HFFc6 (cell line): ENCODE data around the gene MDN1. TPM values are rescaled to one million over a fixed set of nuclear protein-coding genes. Genes with fewer than 3 reads are reported as not detected.
"Not testable (repeated sequence)": the region's sequence is repeated elsewhere in the genome, so short reads cannot be mapped to it uniquely, and the experiment has no call there.

ENCODE experiments used
- DNase-seq: peaks from one replicate; pipeline ENCODE4 v3.0.0-alpha.2; 2018
- H3K27ac Mint-ChIP-seq: 2 replicates; pipeline ENCODE4 v1.8.0; 2020; ENCODE audit warnings: mild to moderate bottlenecking, mixed read lengths
- H3K27me3 Mint-ChIP-seq: 2 replicates; pipeline ENCODE4 v1.8.0; 2021; ENCODE audit warnings: mild to moderate bottlenecking, moderate library complexity, mixed read lengths; ENCODE audit not compliant: insufficient read depth
- H3K36me3 Mint-ChIP-seq: 2 replicates; pipeline ENCODE4 v1.8.0; 2021; ENCODE audit warnings: low read depth, mixed read lengths
- H3K4me1 Mint-ChIP-seq: 2 replicates; pipeline ENCODE4 v1.8.0; 2020; ENCODE audit warnings: low read depth, mixed read lengths
- H3K4me3 Mint-ChIP-seq: 2 replicates; pipeline ENCODE4 v1.8.0; 2020; ENCODE audit warnings: mild to moderate bottlenecking, moderate library complexity, mixed read lengths
- H3K9me3 Mint-ChIP-seq: 2 replicates; pipeline ENCODE4 v1.8.0; 2020; ENCODE audit warnings: mild to moderate bottlenecking, mixed read lengths
- total RNA-seq, 6 experiments: library from RNA; stranded (reverse); fragmentation: NEBNext Ultra II Directional; extraction: Animal tissue kit (Norgen Biotek cat#: 25700); gene quantifications; 2 replicates in 1 of 6; 3 replicates in 5 of 6; pipeline ENCODE4 v1.2.3, GENCODE V29; 2021
- TF ChIP-seq, protein P1 (sequence below): fragments of 200-600 bp; sonication (generic); IDR thresholded peaks from 2 replicates; pipeline ENCODE4 v1.5.0; 2021; ENCODE audit warnings: antibody characterized with exemption, mild to moderate bottlenecking

Gene MDN1
- total RNA-seq, 6 experiments from 2014 or later, result 17.4 to 25.4 (median 18.4) TPM

- Mint-ChIP-seq H3K27me3 (no peaks in the 10 kb centered on the region), H3K27ac (no peak overlapping the region), H3K4me3 (no peak overlapping the region), H3K36me3 (peaks cover 23% of the 10 kb centered on the region), H3K9me3 (no peaks in the 10 kb centered on the region), H3K4me1 (peaks cover 10% of the 10 kb centered on the region)
- DNase-seq, result no peak
- TF ChIP-seq, protein P1, sequence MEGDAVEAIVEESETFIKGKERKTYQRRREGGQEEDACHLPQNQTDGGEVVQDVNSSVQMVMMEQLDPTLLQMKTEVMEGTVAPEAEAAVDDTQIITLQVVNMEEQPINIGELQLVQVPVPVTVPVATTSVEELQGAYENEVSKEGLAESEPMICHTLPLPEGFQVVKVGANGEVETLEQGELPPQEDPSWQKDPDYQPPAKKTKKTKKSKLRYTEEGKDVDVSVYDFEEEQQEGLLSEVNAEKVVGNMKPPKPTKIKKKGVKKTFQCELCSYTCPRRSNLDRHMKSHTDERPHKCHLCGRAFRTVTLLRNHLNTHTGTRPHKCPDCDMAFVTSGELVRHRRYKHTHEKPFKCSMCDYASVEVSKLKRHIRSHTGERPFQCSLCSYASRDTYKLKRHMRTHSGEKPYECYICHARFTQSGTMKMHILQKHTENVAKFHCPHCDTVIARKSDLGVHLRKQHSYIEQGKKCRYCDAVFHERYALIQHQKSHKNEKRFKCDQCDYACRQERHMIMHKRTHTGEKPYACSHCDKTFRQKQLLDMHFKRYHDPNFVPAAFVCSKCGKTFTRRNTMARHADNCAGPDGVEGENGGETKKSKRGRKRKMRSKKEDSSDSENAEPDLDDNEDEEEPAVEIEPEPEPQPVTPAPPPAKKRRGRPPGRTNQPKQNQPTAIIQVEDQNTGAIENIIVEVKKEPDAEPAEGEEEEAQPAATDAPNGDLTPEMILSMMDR, result no peak
Observed at GRCh38 chr6:89650579-89650978, 169.0 kb downstream of the MDN1 start.

DNA sequence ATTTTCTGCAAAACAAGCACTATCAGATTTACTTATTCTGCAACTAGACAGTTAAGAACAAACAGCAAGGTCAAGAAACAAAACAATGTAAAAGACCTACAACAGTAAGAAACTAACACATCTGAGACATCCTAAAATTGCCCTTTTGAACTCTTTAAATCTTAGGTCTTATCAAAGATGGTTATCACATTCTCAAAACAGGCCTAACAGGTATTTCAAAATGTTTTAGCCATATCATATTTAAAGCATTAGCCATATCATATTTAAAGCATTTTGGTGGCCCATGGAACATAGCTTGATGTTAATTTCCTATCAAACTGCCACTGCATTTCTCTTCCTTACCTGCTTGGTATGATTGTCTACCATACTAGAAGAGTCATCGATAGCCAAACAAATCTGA lies 169.9 kb downstream of the MDN1 start:
- no peak for DNase-seq
- no peaks in the 10 kb centered on the region for H3K9me3 Mint-ChIP-seq
- no peak overlapping the region for H3K27ac Mint-ChIP-seq
- H3K27me3 Mint-ChIP-seq, result no peaks in the 10 kb centered on the region
- H3K4me1 Mint-ChIP-seq, result peaks cover 8% of the 10 kb centered on the region
- H3K36me3 Mint-ChIP-seq, result peaks cover 20% of the 10 kb centered on the region
- TF ChIP-seq, protein P1, result no peak
- H3K4me3 Mint-ChIP-seq, result no peak overlapping the region

GRCh38 chr6:89644864-89645263 lies 174.7 kb downstream of the MDN1 start:
- H3K9me3 Mint-ChIP-seq, result no peaks in the 10 kb centered on the region
- no peak overlapping the region for H3K4me3 Mint-ChIP-seq
- H3K27ac Mint-ChIP-seq, result 0 out of 2 replicates have a peak overlapping the region, but pooled peaks have one; percentile 4
- no peaks in the 10 kb centered on the region; the same call in 1 of the 2 replicates for H3K27me3 Mint-ChIP-seq
- peaks cover 22% of the 10 kb centered on the region for H3K4me1 Mint-ChIP-seq
- TF ChIP-seq, protein P1, result no peak
- DNase-seq, result no peak
- H3K36me3 Mint-ChIP-seq, result peaks cover 18% of the 10 kb centered on the region

DNA sequence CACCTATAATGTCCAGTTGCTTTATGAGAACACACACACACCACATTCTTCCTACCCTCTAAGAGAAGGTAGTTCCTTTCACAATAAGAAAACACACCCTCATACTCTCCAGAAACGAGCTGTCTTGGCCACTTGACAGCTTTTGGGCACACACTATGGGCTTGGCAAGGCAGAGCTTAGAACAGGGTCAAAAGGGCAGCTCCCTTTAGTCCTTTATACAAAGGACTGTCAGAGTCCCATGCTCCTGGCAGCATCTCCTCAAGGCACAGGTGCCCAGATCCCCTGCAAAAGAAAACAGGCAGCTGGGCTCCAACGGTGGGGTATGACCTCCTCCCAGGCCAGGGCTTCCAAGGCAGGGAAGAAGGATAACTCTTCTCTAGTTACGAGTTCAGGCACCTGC lies 176.2 kb downstream of the MDN1 start:
- H3K27ac Mint-ChIP-seq, result peak overlapping the region; percentile 60; the same call in 1 of the 2 replicates
- H3K27me3 Mint-ChIP-seq, result peaks cover 2% of the 10 kb centered on the region
- H3K4me3 Mint-ChIP-seq, result no peak overlapping the region
- no peak for DNase-seq
- H3K36me3 Mint-ChIP-seq, result peaks cover 23% of the 10 kb centered on the region
- peaks cover 36% of the 10 kb centered on the region for H3K4me1 Mint-ChIP-seq
- TF ChIP-seq, protein P1, result no peak
- no peaks in the 10 kb centered on the region for H3K9me3 Mint-ChIP-seq

- no peak for DNase-seq
- H3K4me1 Mint-ChIP-seq, result peaks cover 39% of the 10 kb centered on the region
- peaks cover 26% of the 10 kb centered on the region for H3K36me3 Mint-ChIP-seq
- peaks cover 2% of the 10 kb centered on the region for H3K27me3 Mint-ChIP-seq
- no peak overlapping the region for H3K27ac Mint-ChIP-seq
- no peak overlapping the region for H3K4me3 Mint-ChIP-seq
- H3K9me3 Mint-ChIP-seq, result no peaks in the 10 kb centered on the region
- TF ChIP-seq, protein P1, result no peak
Observed at GRCh38 chr6:89642956-89643355, 176.6 kb downstream of the MDN1 start.

DNA sequence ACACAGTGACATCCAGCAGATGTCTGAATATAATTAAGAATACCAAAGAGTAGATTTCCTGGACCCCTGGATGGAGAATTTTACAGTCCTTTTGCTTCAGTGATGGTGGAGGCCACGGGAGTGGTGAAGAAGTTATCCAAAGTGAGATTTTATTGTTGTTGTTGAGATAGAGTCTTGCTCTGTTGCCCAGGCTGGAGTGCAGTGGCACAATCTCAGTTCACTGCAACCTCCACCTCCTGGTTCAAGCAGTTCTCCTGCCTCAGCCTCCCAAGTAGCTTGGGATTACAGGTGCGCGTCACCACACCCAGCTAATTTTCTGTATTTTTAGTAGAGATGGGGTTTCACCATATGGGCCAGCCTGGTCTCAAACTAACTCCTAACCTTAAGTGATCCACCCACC lies 178.0 kb downstream of the MDN1 start:
- not testable (repeated sequence) for H3K4me3 Mint-ChIP-seq

More for the DNA sequence above, 178.0 kb downstream of the MDN1 start:
- Mint-ChIP-seq H3K36me3 (peaks cover 30% of the 10 kb centered on the region), H3K27ac (peak overlapping the region; percentile 90), H3K4me1 (peaks cover 45% of the 10 kb centered on the region)
- not testable (repeated sequence) for H3K27me3 Mint-ChIP-seq, H3K9me3 Mint-ChIP-seq, DNase-seq
